ENCODE data around the gene TIMM8B. TPM values are rescaled to one million over a fixed set of nuclear protein-coding genes. Genes with fewer than 3 reads are reported as not detected.

TIMM8B gene
- total and polyA plus RNA-seq, 10 of the 15 experiments (the other 5 are each of a cell fraction or from before 2014, with no cell fraction given): 64.9 to 271 (median 139) TPM

GRCh38 chr11:112100462-112100861, 13.9 kb upstream of the TIMM8B start:
- in situ Hi-C loops (cut with MboI): no loop called here
- no peak for ATAC-seq

More at GRCh38 chr11:112100462-112100861, 13.9 kb upstream of the TIMM8B start:
- CTCF ChIA-PET: interaction anchor here (1.0 kb wide), 1 partner anchor 13 kb away, joined by 4 read pairs; no protein-coding TSS in a partner anchor
- WGBS (ENCODE audit: insufficient coverage, insufficient replicate concordance, low lambda C conversion rate, missing lambda C conversion rate): 19% methylated on average over 2 of the region's 2 CpGs
- H2AFZ ChIP-seq (ENCODE audit: control insufficient read depth, low read depth, low read length): no peak overlapping the region
- no peaks in the 10 kb centered on the region for H3K9me3 ChIP-seq (replicated peaks; ENCODE audit: control insufficient read depth, insufficient read depth, low read length)
- no peaks in the 10 kb centered on the region for H3K27me3 ChIP-seq (replicated peaks in 1 of 2; ENCODE audit: control insufficient read depth in 2 of 2, insufficient read depth in 2 of 2, low read length in 1 of 2)
- TF ChIP-seq HSF1 (IDR thresholded peaks at IDR 0.05; ENCODE audit: low read depth, low read length) (no peak), CEBPB (IDR thresholded peaks at IDR 0.05; ENCODE audit: borderline replicate concordance in 1 of 2, low read depth in 2 of 2, low read length in 2 of 2) (no peak), ESRRA (IDR thresholded peaks at IDR 0.05; ENCODE audit: low read length) (no peak), KLF5 (IDR thresholded peaks at IDR 0.05; ENCODE audit: partially characterized antibody) (no peak), PRDM15 (CRISPR knock-in tag; IDR thresholded peaks at IDR 0.05) (no peak), RFX5 (IDR thresholded peaks at IDR 0.05; ENCODE audit: low read depth, low read length) (no peak), TCF3 (IDR thresholded peaks at IDR 0.05; ENCODE audit: borderline replicate concordance, insufficient read depth, low read depth, low read length) (no peak), CBX5 (IDR thresholded peaks at IDR 0.05; ENCODE audit: low read depth) (no peak), ATF2 (IDR thresholded peaks at IDR 0.05; ENCODE audit: low read length) (no peak), SMAD1 (IDR thresholded peaks at IDR 0.05; ENCODE audit: low read depth, partially characterized antibody) (no peak), IKZF1 (conservative IDR thresholded peaks at IDR 0.05) (no peak)
- no TSS peak for BruUV-seq (replicated peaks)
- H3K4me2 ChIP-seq (ENCODE audit: control insufficient read depth, insufficient read depth): no peak overlapping the region
- no peak overlapping the region for H3K27ac ChIP-seq (ENCODE audit: control insufficient read depth, insufficient read depth)
- no peak for DNase-seq (ENCODE audit: low read depth, low spot score)
- SMC1A ChIA-PET (ENCODE audit: uncharacterized antibody, unreplicated experiment): interaction anchor here (2.4 kb wide), 1 partner anchor 13 kb away, joined by 7 read pairs; no protein-coding TSS in a partner anchor
- POLR2A ChIA-PET: interaction anchor here (0.6 to 0.7 kb wide), 3 partner anchors 9 to 217 kb away, joined by 4 read pairs; no protein-coding TSS in a partner anchor
- intact Hi-C loops (cut with micrococcal nuclease; ENCODE audit: unreplicated experiment): no loop called here
- H4K20me1 ChIP-seq (ENCODE audit: control insufficient read depth, insufficient read depth): no peaks in the 10 kb centered on the region
- FAIRE-seq: no peak
- H3K9ac ChIP-seq (ENCODE audit: control insufficient read depth, insufficient read depth, low read length): no peak overlapping the region
- H3K36me3 ChIP-seq (ENCODE audit: control insufficient read depth in 2 of 2, insufficient read depth in 2 of 2, low read length in 1 of 2): no peaks in the 10 kb centered on the region; a peak in 2 of 4 replicates
- H3K79me2 ChIP-seq (ENCODE audit: control insufficient read depth, insufficient read depth, low read length): no peaks in the 10 kb centered on the region
- RAD21 ChIA-PET (ENCODE audit: unreplicated experiment): no interaction called here
- no peak overlapping the region for H3K4me3 ChIP-seq
- no peaks in the 10 kb centered on the region for H3K4me1 ChIP-seq (ENCODE audit: control insufficient read depth, insufficient read depth, low read length)
